Measurements from ENCODE around the gene KIF26B. TPM values are rescaled to one million over a fixed set of nuclear protein-coding genes. Genes with fewer than 3 reads are reported as not detected.

KIF26B gene
- total and polyA plus RNA-seq, 7 donors = 0.01 to 0.32 (median 0.06) TPM

DNA sequence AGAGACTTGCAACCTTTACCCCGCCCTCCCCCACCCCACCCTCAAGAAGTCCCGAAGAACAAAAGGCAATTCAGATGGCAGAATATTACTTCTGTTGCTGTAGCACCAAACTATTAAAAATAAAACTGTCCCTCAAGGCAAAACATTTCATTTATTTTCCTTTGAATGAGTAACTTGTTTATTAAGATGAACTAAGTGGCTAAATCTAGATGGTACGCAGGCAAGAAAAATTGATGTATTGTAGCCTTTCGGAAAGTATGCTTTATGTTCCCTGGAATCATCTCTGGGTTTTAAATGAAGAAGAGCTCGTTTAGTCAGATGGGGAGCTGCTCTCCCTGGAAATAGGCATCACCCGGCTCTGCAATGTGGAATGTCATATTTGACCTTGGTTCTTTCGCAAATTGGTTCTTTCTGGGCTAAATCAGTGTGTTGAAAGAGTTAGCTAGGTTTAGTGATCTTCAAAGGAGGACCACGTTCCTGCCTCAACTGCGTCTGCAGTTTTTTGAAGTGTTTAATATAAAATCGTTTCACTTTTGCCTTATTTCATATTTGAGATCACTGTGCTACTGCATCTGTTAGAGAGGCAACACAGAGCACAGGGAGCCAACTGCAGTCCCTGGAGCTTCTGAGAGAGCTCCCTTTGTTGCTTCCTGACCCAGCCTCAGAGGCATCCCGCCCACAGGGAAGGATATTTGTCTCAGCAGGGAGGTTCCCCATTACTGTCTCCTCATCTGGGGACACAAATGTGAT is 61.8 kb downstream of the KIF26B start:
- no peak for DNase-seq
- Histone ChIP-seq H3K27me3 (ENCODE audit: insufficient read depth in 3 of 3, low read length in 2 of 3) (no peaks in the 10 kb centered on the region), H3K36me3 (ENCODE audit: insufficient read depth in 1 of 2, low read depth in 1 of 2) (no peaks in the 10 kb centered on the region), H3K4me1 (no peaks in the 10 kb centered on the region), H3K4me3 (no peak overlapping the region), H3K27ac (no peak overlapping the region), H3K9me3 (peaks cover 3% of the 10 kb centered on the region)
- intact Hi-C loops (cut with DNase I) = no loop called here
- no peak for ATAC-seq
- 61 to 66% (median 65%) methylated on average over 11 of the region's 11 CpGs for WGBS, 3 donors
- TF ChIP-seq, protein P1, sequence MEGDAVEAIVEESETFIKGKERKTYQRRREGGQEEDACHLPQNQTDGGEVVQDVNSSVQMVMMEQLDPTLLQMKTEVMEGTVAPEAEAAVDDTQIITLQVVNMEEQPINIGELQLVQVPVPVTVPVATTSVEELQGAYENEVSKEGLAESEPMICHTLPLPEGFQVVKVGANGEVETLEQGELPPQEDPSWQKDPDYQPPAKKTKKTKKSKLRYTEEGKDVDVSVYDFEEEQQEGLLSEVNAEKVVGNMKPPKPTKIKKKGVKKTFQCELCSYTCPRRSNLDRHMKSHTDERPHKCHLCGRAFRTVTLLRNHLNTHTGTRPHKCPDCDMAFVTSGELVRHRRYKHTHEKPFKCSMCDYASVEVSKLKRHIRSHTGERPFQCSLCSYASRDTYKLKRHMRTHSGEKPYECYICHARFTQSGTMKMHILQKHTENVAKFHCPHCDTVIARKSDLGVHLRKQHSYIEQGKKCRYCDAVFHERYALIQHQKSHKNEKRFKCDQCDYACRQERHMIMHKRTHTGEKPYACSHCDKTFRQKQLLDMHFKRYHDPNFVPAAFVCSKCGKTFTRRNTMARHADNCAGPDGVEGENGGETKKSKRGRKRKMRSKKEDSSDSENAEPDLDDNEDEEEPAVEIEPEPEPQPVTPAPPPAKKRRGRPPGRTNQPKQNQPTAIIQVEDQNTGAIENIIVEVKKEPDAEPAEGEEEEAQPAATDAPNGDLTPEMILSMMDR (IDR thresholded peaks at IDR 0.05) = no peak

DNA sequence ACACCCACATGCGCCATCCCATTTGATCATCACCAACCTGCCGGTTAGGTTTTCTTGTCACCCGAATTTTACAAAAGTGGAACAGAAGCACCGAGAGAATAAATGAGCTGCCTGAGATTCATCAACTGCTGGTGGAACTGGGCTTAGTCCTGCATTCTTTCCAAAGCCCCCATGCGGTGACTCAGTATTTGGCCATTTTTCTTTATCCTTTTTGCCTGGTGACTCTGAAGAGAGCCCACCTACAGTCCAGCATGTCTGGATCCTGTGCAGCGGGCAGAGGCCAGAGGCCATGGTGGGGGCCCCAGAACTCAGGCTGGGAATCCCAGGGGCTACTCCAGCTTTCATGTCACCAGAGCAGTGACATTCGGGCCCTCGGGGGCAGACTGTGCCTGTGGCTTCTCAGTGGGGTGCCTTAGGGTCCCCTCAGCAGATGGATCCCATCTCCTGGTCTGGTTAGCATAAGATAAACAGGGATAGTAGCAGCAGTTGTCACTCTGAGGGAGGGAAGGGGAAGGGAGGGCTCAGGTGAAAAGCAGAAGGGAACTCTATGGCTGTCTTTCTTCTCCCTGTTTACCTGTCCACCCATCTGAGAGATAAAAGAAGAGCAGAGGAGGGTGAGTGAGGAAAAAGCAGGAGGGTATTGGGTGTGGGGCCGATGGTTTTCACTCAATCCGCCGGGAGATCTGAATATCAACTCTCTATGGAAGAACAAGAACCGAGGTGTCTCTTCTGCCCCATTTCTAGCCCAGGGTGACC is 63.2 kb downstream of the KIF26B start:
- no peak overlapping the region for H3K27ac ChIP-seq
- H3K4me3 ChIP-seq = no peak overlapping the region
- no peaks in the 10 kb centered on the region for H3K36me3 ChIP-seq (ENCODE audit: insufficient read depth in 1 of 2, low read depth in 1 of 2)
- DNase-seq (no peak), ATAC-seq (no peak)
- no peaks in the 10 kb centered on the region for H3K27me3 ChIP-seq (ENCODE audit: insufficient read depth in 3 of 3, low read length in 2 of 3)
- intact Hi-C loops (cut with DNase I) = no loop called here
- WGBS, 3 donors = 86 to 92% (median 87%) methylated on average over 10 to 12 of the region's 12 CpGs
- H3K4me1 ChIP-seq = no peaks in the 10 kb centered on the region
- TF ChIP-seq, protein P1 (IDR thresholded peaks at IDR 0.05) = no peak
- no peaks in the 10 kb centered on the region for H3K9me3 ChIP-seq

DNA sequence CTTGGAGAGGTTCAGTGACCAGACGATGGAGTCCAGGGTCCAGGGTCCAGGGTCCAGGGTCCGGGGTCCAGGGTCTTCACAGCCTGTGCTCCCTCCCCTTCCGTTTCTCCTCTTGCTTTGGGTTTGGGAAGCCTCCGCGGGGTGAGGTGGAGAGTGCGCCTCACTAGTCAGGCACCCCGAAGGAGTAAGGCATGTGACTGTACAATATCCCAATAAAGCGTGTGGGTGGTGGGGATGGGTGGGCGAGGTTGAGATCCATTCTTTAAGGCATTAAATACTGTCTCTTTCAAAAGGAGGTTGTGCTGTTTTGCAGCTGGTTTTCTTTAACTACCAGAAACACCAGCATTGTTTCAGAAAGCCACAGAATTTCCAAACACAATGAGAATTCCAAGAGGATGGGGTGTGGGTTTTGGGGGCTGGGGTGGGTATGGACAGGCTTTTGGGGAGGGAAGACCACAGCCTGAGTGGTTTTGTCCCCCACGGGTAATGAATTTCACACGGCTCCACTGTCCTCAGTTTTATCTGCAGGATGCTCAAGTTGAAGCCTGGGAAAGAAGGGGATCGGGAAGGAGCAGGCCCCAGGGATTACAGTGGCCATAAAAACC is 65.7 kb downstream of the KIF26B start:
- H3K36me3 ChIP-seq (ENCODE audit: insufficient read depth in 1 of 2, low read depth in 1 of 2) = no peaks in the 10 kb centered on the region
- TF ChIP-seq, protein P1 (IDR thresholded peaks at IDR 0.05) = no peak
- H3K27ac ChIP-seq = no peak overlapping the region
- H3K9me3 ChIP-seq = no peaks in the 10 kb centered on the region
- 71 to 74% (median 72%) methylated on average over 12 of the region's 12 CpGs for WGBS, 3 donors
- no peaks in the 10 kb centered on the region for H3K4me1 ChIP-seq
- H3K27me3 ChIP-seq (ENCODE audit: insufficient read depth in 3 of 3, low read length in 2 of 3) = no peaks in the 10 kb centered on the region
- H3K4me3 ChIP-seq = no peak overlapping the region
- no peak for ATAC-seq
- intact Hi-C loops (cut with DNase I) = no loop called here
- DNase-seq = no peak

DNA sequence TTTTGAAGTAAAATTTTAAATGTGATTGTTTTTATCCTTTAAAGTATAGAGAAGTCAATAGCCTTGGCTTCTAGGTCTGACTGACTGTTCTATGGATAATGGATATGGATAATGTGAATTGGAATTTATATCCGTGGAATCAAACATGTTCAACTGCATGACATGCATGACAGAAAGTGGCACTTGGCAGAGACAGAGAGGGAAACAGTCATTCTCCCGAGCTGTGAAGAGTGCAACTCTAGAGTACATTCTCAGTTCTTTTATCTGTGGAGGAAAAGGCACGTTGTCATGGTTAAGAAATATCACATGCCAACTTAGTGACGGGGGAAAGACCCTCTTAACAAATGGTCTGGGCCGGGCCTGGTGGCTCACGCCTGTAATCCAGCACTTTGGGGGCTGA is 67.0 kb downstream of the KIF26B start:
- intact Hi-C loops (cut with DNase I) = no loop called here
- DNase-seq (no peak), ATAC-seq (no peak)
- Histone ChIP-seq H3K27ac (no peak overlapping the region), H3K36me3 (ENCODE audit: insufficient read depth in 1 of 2, low read depth in 1 of 2) (no peaks in the 10 kb centered on the region), H3K27me3 (ENCODE audit: insufficient read depth in 3 of 3, low read length in 2 of 3) (no peaks in the 10 kb centered on the region), H3K4me1 (no peaks in the 10 kb centered on the region), H3K4me3 (no peak overlapping the region), H3K9me3 (no peaks in the 10 kb centered on the region)
- TF ChIP-seq, protein P1 (IDR thresholded peaks at IDR 0.05) = no peak
- 51 to 59% (median 58%) methylated on average over 6 of the region's 6 CpGs for WGBS, 3 donors
